ENCODE measurements around the gene CSF3R. TPM values are rescaled to one million over a fixed set of nuclear protein-coding genes. Genes with fewer than 3 reads are reported as not detected.

Gene CSF3R
- total RNA-seq, 1 experiment from 2014 or later = not detected

DNA sequence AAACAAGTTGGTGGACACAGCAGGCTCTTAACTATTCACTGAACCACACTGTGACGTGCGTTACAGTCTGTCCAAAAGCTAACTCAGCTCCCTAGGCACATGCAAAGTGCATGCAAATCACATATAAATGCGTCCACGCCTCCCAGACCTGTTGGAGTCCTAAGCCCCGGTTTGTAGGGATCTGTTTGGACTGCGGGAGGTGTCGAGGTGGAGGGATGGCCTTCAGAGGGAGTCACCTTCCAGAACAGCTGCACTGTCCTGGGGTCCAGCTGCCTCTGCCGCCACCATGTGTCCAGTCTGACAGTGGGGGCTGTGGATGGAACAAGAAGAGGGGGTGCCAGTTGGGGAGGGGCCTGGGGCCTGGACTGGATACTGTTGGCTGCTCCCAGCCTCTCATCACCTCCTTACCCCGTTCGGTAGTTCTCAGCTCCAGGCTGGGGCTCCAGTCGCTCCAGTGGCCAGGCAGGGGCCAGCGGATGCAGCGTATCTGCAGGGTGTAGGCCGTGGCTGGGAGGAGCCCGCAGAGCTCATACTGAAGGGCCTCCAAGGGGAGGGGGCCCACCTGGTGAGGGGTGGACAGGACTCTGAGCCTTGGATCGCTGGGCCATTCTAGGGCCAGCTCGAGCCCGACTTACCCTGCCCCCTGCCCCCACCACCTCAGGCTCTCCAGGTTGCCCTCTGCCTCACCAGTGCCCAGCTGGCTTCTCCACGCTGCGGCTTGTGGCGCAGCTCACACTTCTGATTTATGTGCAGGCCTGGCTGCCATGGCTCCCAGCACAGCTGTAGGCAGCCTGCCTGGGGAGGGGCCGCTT is 10.7 kb downstream of the CSF3R start:
- Histone ChIP-seq H4K20me1 (ENCODE audit: control insufficient read depth, insufficient read depth, insufficient read length) (peaks cover 4% of the 10 kb centered on the region), H3K4me1 (ENCODE audit: insufficient read depth, low read length) (no peaks in the 10 kb centered on the region), H3K23me2 (ENCODE audit: insufficient read length, low read depth, low read length, poor library complexity, severe bottlenecking) (no peaks in the 10 kb centered on the region), H2BK15ac (ENCODE audit: low read depth, low read length) (no peak overlapping the region), H3K14ac (ENCODE audit: insufficient read depth, low read length) (no peak overlapping the region; the same call in 1 of the 2 replicates), H2BK120ac (ENCODE audit: low read depth, low read length, poor library complexity, severe bottlenecking) (no peak overlapping the region), H4K8ac (replicated peaks; ENCODE audit: insufficient read length, low read depth, low read length) (no peak overlapping the region), H2BK5ac (ENCODE audit: insufficient read length, low read length) (no peak overlapping the region), H2AK5ac (ENCODE audit: insufficient read length, low read length) (no peak overlapping the region), H3T11ph (ENCODE audit: low read length) (no peak overlapping the region), H3K79me1 (ENCODE audit: insufficient read depth, low read depth, low read length, poor library complexity, severe bottlenecking) (no peaks in the 10 kb centered on the region), H3K27ac (ENCODE audit: insufficient read length, low read depth, low read length) (no peak overlapping the region), H2AFZ (ENCODE audit: low read length) (no peak overlapping the region), H2BK20ac (ENCODE audit: low read depth, low read length, poor library complexity, severe bottlenecking) (no peak overlapping the region), H4K5ac (ENCODE audit: insufficient read length, low read depth, low read length) (no peak overlapping the region), H4K91ac (ENCODE audit: insufficient read length, low read depth, low read length) (no peak overlapping the region), H3K79me2 (ENCODE audit: insufficient read depth, low read length) (no peaks in the 10 kb centered on the region), H3K56ac (ENCODE audit: insufficient read length, low read depth, low read length) (no peak overlapping the region), H3K4me2 (ENCODE audit: insufficient read depth, insufficient read length, low read length) (no peak overlapping the region), H3K4ac (ENCODE audit: low read depth, low read length) (no peak overlapping the region), H3K27me3 (ENCODE audit: insufficient read depth, low read length) (peaks cover 12% of the 10 kb centered on the region; the same call in 1 of the 2 replicates), H3K18ac (ENCODE audit: insufficient read length, low read depth, low read length) (no peak overlapping the region), H3K9ac (ENCODE audit: extremely low read depth, insufficient read length, low read length) (no peak overlapping the region), H3K9me3 (ENCODE audit: control insufficient read depth, low read depth, low read length) (no peaks in the 10 kb centered on the region), H3K23ac (ENCODE audit: insufficient read length, low read depth, low read length) (no peak overlapping the region), H2BK12ac (ENCODE audit: insufficient read length, low read depth, low read length) (no peak overlapping the region)
- Mint-ChIP-seq H3K4me3 (no peak overlapping the region), H3K27me3 (ENCODE audit: low read depth) (peaks cover 59% of the 10 kb centered on the region), H3K36me3 (ENCODE audit: insufficient read depth in 1 of 3, low read depth in 3 of 3) (no peaks in the 10 kb centered on the region), H3K27ac (no peak overlapping the region), H3K9me3 (no peaks in the 10 kb centered on the region), H3K4me1 (peaks cover 0 to 6% of the 10 kb centered on the region in 2 experiments; a peak in 1 of 4 replicates)
- no CpG with 5 or more reads among the region's 22 CpGs for WGBS (ENCODE audit: extremely low coverage, insufficient read length, low lambda C conversion rate)
- TF ChIP-seq, protein P1, sequence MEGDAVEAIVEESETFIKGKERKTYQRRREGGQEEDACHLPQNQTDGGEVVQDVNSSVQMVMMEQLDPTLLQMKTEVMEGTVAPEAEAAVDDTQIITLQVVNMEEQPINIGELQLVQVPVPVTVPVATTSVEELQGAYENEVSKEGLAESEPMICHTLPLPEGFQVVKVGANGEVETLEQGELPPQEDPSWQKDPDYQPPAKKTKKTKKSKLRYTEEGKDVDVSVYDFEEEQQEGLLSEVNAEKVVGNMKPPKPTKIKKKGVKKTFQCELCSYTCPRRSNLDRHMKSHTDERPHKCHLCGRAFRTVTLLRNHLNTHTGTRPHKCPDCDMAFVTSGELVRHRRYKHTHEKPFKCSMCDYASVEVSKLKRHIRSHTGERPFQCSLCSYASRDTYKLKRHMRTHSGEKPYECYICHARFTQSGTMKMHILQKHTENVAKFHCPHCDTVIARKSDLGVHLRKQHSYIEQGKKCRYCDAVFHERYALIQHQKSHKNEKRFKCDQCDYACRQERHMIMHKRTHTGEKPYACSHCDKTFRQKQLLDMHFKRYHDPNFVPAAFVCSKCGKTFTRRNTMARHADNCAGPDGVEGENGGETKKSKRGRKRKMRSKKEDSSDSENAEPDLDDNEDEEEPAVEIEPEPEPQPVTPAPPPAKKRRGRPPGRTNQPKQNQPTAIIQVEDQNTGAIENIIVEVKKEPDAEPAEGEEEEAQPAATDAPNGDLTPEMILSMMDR (conservative IDR thresholded peaks at IDR 0.05) = no peak
- DNase-seq = no peak

Data from H9 (cell line).